Effector CD4-positive, alpha-beta T cell (primary cell): ENCODE results near the gene RPS6KC1.
"Not testable (repeated sequence)": the region's sequence is repeated elsewhere in the genome, so short reads cannot be mapped to it uniquely, and the experiment has no call there.

Experiments used
- DNase-seq: peaks from one replicate; pipeline ENCODE4 v3.0.0-alpha.2; 2020

RPS6KC1 gene

DNA sequence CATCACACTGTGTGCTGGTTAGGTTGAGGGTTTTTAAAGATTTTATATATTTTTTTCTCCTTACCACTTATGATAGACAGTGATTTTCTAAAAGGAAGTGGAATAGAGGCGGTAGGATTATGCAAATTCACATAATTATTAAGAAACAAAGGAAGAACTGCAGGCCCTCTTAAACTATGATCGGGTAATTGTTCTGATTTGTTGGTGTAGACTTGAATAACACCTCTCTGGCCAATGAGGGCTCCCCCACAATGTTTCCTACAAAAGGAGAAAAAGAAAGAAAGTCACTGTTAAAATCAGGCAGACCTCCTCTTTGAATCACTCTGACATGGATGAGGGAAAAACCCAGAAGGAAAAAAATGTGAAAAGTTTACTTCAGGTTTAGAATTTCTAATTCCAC is 241.6 kb downstream of the RPS6KC1 start:
- no peak for DNase-seq

DNA sequence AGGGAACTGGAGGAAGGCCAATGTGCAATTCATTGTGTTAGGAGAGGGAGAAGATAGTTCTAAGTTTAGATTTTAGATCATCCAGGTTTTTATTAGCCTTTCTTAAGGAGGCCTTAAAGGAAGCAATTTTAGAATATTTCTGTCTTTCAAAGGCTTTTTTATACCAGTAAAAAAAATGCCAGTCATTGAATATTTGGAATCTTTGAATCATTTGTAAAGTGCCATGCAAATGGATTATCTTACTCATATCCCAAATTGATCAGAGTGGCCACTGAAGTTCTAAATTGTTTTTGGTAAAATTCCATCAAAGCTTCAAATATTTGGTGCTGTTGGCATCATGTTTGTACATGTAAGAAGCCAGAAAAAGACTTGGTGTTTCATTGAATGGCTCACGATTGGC is 244.8 kb downstream of the RPS6KC1 start:
- DNase-seq: no peak

GRCh38 chr1:213296558-213296957 is 245.5 kb downstream of the RPS6KC1 start:
- DNase-seq: no peak

DNA sequence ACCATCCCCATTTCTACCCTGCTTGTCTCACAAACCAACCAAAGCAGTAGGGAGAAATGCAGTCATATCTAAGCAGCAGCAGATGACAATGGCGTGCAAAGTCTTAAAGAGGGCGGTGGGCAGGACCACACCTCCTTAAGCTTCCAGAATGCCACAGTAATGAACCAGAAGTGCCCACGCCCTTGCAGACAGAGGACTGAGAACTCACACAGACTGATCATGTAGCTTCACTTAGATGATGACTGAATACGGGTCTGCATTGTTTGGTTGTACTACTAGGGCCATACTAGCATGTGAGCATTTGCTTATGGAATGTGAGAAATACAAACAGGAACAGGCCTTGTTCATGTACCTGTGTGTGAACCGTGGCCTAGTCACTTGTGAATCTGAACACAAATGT is 246.0 kb downstream of the RPS6KC1 start:
- DNase-seq: no peak

- DNase-seq: no peak
Observed at GRCh38 chr1:213300433-213300832, 249.4 kb downstream of the RPS6KC1 start.

DNA sequence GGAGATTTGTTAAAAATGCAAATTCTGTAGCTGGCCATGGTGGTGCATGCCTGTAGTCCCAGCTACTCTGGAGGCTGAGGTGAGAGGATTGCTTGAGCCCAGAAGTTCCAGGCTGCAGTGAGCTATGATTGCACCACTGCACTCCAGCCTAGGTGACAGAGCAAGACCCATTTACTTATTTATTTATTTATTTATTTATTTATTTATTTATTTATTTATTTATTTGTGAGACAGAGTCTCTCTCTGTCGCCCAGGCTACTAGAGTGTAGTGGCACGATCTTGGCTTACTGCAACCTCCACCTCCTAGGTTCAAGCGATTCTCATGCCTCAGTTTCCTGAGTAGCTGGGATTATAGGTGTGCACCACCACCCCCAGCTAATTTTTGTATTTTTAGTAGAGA is 250.5 kb downstream of the RPS6KC1 start:
- DNase-seq: not testable (repeated sequence)

GRCh38 chr1:213303286-213303685 is 252.2 kb downstream of the RPS6KC1 start:
- no peak for DNase-seq

DNA sequence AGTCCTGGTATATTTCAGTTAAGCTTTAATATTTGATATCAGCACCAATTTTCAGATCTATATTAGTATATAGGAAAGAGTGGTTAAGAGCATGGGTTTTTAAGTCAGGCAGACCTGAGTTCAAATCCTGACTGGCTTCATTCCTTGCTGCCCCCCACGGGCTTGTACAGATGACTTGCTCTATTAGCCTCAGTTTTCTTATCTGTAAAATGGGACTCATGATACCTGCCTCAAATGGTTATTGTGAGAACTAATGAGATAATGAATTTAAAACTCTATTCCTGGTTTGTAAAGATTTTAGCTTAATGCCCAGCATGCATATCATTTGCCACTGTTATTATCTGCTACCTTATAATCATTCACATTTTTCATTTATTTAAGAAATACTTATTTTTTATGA is 264.5 kb downstream of the RPS6KC1 start:
- DNase-seq: no peak

- not testable (repeated sequence) for DNase-seq
Observed at GRCh38 chr1:213318458-213318857, 267.4 kb downstream of the RPS6KC1 start.

DNA sequence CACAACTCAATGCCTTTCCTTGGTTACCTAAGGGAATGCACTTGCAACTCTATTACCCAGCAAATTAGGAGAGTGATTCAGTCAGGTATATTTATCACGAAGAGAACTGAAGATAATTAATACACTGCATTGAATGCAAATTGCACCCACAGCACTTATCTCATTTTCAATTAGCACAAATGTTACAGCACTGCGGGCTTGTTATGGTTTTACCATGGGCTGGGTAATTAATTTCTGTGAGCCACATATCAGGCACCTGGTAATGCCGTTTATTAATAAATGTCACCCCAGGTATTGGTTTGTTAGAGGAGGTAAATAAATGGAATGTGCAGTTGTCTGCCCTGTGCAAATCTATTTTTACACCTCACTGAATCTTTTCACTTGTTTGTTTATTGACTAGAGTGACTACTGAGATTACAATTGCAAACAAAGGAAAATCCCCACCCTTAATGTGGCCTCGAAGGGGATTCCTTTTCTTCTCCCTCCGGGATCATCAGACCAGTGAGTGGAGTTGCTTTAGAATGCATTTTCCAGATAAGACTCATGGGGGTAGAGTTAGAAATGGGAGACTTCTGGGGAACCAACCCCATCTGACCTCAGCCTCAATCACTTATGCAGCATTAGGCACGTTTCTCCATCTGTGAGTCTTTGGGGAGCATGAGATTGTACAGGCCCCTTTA is 269.3 kb downstream of the RPS6KC1 start:
- DNase-seq: no peak
